Pons (tissue), 1 donor: ENCODE data around the gene B3GNT2.

Source experiments
- DNase-seq: peaks from one replicate; pipeline ENCODE4 v3.0.0-alpha.2; 2016; ENCODE audit warnings: low spot score

B3GNT2 gene

DNA sequence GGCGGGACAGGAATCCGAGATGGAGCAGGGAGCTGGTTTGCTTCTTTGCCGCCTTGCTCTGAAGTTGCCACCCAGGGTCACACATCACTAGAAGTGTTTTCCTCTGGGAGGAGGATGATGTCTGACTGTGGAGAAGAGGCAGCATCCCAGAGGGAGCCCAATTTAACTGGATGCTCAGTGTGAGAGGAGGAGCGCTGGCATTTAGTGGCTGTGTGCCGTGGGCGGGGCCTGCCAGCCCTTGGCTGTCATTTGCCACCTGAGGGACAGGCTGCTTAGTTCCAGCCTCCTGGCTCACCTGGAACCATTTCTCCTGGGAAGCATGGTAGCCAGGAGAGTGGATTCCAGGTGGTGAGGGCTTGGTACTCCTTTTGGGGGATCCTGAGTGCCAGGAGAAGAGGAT is 9.6 kb downstream of the B3GNT2 start:
- DNase-seq, result no peak

- no peak for DNase-seq
Measured at GRCh38 chr2:62206024-62206423, 10.1 kb downstream of the B3GNT2 start.

- DNase-seq, result no peak
Measured at GRCh38 chr2:62207491-62207890, 11.6 kb downstream of the B3GNT2 start.

- no peak for DNase-seq
Measured at GRCh38 chr2:62208074-62208757, 12.3 kb downstream of the B3GNT2 start.

- no peak for DNase-seq
Measured at GRCh38 chr2:62208758-62209114, 12.8 kb downstream of the B3GNT2 start.

- no peak for DNase-seq
Measured at GRCh38 chr2:62209427-62209991, 13.6 kb downstream of the B3GNT2 start.

GRCh38 chr2:62215306-62216064 is 19.6 kb downstream of the B3GNT2 start:
- no peak for DNase-seq

DNA sequence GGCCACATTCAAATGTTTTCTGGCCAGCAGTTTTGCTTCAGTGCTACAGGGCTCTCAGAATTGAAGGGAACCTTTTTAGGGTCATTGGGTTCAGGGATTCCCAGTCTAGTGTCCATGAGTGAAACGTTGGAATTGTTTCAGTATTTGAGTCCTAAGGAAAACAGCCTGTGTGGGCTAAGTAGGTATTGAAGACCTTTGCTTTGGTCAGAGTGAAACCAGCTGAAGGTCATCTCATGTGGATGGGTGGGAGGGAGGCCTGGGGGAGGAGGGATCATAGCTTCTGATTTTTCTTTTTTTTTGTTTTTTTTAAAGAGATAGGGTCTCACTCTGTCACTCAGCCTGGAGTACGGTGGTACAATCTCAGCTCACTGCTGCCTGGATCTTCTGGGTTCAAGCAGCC is 20.2 kb downstream of the B3GNT2 start:
- DNase-seq, result no peak

- no peak for DNase-seq
Measured at GRCh38 chr2:62216616-62217015, 20.7 kb downstream of the B3GNT2 start.

- DNase-seq, result no peak
Measured at GRCh38 chr2:62217421-62217820, 21.5 kb downstream of the B3GNT2 start.

GRCh38 chr2:62217970-62218369 is 22.1 kb downstream of the B3GNT2 start:
- DNase-seq, result no peak

GRCh38 chr2:62219407-62220159 is 23.7 kb downstream of the B3GNT2 start:
- DNase-seq, result no peak

- DNase-seq, result no peak
Measured at GRCh38 chr2:62221141-62221540, 25.2 kb downstream of the B3GNT2 start.

GRCh38 chr2:62222171-62222570 is 26.3 kb downstream of the B3GNT2 start:
- no peak for DNase-seq

DNA sequence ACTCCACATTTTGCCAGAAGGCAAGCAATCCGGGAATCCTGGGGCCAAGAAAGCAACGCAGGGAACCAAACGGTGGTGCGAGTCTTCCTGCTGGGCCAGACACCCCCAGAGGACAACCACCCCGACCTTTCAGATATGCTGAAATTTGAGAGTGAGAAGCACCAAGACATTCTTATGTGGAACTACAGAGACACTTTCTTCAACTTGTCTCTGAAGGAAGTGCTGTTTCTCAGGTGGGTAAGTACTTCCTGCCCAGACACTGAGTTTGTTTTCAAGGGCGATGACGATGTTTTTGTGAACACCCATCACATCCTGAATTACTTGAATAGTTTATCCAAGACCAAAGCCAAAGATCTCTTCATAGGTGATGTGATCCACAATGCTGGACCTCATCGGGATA is 26.8 kb downstream of the B3GNT2 start:
- DNase-seq, result no peak

DNA sequence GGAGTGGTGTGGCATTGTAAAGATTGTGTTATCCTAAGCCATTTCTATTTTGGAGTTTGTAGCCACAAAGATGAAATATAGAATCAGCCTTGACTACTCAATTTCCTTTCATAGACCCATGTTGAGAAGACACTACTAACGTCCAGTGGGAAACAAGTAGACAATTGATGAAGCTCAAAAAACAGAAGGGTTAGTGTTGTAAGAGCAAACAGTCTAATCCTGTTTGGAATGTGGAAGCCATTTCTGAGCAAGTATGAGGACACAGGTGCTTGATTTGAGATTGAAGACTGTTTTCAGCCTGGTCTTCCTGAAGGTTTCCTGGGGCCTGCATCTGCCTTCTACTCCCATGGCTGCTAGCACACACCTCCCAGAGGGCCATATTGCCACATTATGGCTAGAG is 29.1 kb downstream of the B3GNT2 start:
- no peak for DNase-seq

DNA sequence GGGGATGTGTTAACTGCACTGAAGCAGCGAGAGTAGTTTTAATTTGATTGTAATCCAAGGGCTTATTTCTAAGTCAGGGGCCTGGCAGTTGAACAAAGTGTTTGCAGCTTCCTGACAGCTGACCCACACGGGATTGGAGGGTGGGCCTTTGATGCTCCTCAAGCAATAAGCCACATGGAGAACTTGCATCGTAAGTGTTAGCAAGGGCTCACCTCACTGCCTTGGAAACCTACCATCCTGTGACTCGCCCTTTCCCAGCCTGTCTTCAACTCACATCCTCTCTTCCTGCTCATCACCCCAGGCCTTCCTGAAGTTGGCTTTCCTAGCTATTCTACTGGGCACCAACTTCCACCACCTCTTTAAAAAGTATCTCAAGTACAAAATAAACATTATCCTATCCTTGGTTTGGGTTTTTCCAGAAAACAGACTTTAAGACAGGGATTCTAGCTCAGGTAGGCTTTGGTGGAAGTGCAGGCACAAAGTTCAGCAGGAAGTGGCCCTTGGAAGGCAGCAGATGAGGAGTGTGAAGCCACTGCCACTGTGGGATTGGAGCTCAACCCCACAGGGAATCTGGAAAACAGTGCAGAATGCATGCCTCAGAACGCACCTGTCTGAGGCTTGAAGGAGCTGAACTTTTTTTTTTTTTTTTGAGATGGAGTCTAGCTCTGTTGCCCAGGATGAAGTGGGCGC is 31.6 kb downstream of the B3GNT2 start:
- DNase-seq, result no peak

- no peak for DNase-seq
Measured at GRCh38 chr2:62229082-62229605, 33.2 kb downstream of the B3GNT2 start.

DNA sequence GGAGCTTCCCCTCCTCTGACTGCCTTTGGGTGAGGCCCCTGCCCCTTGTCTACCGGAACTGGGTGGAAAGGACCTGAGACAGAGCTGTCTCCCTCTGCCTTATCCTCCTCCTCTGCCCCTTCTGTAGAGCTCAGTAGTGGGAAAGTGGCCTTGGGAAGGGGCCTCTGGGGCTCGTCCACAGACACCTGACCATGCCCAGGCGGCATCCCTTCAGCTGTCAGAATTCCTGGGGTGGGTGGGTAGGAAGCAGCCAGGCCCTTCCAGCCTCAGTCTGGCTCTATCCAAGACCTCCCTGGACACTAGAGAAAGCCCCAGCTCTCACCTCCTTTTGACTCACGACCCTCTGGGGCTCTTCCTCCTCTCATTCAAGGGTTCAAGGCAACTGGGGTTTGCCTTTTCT is 35.6 kb downstream of the B3GNT2 start:
- DNase-seq, result no peak

DNA sequence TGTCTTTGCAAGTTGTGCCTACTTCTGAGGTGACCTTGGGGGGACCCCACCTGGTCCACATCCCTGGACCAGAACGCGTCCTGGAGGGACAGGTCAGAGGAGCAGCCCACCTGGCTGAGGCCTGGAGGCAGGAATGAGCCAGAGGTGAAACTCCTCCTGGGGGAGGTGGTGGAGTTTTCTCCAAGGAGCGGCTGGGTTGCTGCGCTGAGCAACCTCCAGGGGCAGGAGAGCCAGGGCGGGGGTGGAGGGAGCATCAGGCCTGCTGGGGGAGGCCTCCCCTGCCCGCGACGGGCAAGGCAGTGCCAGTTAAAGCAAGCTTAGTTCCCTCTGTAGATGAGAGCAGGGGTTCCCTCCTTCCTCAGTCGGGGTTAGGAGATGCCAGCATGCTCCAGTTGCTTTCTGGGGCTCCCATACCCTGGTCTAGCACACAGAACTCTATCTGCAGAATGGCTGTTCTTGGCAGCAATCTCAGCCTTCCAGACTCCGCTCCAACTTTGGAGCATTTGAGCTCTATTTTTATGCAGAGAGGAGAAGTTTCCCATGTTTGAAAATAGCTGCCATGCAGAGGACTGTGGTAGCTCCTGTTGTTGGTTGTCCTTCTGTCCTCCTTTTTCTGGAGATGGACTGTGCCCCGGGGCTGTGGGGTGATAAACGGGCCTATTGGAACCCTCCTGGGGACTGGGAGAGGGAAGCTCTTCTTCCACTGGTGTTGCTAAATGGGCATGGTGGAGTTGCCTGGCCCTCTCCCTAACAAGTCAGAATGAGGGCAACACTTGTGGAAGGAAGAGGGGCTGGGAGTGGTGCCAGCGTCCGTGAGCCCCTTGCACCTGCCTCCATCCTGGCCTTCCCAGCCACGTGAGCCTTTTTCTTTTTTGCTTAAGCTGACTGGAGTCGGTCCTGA is 39.1 kb downstream of the B3GNT2 start:
- no peak for DNase-seq

- no peak for DNase-seq
Measured at GRCh38 chr2:62236499-62236898, 40.6 kb downstream of the B3GNT2 start.
